NCI-H2227 treated with DMSO at 0.1 percent for 48 hours (cell line): ENCODE measurements around the gene NNAT.
A peak's percentile ranks its signal among the peaks of the same experiment; 100 is the strongest.
"Not testable (repeated sequence)": the region's sequence is repeated elsewhere in the genome, so short reads cannot be mapped to it uniquely, and the experiment has no call there.

Experiments
- DNase-seq: peaks from one replicate; lab custom pipeline; 2025; lab: John Stamatoyannopoulos, UW

The NNAT gene, protein sequence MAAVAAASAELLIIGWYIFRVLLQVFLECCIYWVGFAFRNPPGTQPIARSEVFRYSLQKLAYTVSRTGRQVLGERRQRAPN

DNA sequence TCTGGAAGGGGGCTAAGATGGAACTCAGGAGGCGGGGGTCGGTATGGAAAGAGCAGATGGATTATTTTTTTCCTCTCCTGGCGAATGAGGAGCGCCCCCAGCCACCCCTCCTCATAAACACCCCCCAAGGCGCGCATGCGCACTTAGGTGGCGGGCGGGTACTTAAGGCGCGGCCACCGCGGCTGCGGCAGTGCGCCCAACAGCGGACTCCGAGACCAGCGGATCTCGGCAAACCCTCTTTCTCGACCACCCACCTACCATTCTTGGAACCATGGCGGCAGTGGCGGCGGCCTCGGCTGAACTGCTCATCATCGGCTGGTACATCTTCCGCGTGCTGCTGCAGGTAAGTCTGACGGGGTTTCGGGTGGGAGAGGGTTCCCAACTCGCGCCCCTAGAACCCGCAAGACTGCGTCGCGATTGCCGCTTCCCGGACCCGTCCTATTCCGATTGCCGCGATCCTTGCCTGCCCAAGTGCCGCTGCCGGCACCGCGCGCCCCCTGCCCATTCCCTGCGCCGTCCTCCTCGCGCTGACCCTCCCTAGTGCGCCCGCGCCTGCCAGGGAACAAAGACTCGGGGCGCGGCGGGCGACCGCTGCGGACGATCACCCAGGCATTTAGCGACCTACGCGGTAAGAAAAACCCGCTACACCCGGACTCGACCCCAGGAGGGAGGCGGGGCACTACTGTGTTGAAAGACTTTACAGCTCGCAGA lies at the start of gene NNAT:
Gene NNAT, plus strand, starts transcription at position 190 of the 711 bp plus-strand sequence. Its CDS starts 82 bp downstream, at position 272.
- peak; percentile 20 for DNase-seq

DNA sequence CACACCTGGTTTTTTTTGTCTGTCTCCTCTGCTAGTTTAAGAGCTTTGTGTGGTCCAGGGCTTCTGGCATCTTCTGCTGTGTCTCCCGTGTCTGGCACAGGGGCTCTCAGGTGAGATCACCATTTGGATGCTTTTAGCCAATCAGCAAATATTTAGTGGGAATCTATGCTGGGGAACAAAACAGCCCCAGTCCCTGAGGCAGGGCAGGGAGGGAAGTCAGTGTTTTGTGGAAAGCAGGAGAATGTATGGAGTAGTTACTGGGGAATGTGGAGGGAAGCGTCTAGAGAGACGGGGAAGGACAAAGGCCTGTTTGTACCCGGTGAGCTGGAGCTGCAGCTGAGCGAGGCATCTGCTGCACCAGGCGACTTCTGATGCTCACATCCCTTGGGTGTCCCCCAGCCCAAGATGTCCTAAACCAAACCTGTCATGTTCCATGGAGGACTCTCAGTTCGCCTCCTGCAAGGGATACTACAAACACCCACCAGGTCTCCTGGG lies 49.3 kb upstream of the NNAT start:
- DNase-seq, result no peak

DNA sequence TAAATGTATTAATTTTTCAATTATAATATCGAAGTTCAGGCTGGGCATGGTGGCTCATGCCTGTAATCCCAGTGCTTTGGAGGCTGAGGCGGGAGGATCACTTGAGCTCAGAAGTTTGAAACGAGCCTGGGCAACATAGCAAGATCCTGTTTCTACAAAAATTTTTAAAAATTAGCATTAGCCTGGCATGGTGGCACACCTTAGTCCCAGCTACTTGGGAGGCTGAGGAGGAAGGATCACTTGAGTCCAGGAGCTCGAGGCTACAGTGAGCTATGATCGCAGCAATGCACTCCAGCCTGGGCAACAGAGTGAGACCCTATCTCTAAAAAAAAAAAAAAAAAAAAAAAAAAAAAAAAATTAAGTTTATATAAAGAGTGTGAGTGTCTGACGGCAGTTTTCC lies 48.6 kb upstream of the NNAT start:
- not testable (repeated sequence) for DNase-seq

DNA sequence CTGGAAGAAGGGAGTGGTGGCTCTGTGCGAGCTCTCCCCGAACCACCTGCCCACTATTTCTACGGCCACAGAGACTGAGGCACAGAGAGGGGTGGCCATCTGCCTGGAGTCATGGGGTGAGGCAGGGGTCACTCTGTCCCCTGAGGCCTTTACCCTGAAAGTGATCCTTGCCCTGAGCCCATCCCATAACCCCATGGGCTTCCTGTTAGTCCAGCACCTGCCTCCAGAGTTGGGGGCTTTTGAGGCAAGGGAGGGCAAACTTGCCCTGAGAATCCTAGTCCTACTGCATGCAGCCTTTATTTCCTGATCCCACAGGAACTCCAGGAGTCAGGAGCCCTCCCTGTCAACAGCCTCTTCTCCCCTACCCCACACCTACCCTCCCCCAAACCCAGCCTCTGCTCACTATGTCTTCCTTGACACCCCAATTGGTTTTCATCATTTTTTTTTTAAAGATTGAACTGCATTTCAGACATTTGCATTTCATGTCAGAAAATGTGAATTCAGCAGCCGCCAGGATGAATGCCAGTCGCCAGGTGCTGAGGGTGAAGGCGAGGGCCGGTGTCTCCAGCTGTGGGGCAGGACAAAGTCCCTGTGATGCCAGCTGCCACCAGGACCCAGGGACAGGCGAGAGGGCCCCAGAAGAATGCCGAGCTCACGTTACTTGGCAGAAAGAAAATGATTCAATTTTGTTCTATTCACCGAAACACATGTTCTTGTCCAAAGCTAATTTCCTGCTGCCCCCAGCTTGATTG lies 47.6 kb upstream of the NNAT start:
- DNase-seq, result no peak

DNA sequence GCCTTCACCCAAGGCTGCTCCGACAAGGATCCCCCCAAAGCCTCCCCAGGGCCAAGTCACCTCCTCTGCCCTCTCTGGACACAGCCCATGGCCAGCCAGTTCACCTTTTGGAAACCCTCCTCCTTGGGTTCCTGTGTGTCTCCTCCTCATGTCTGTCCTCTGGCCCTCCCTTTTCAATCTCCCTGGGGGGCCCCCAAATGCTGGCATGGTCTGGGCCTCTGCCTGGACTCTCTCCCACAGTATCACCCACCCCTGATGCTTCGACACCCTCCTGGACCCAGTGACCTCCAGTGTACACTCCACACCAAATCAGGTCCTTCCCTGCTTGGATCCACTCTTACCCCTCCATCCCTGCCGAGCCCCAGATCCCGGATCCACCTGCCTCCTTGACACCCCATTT lies 46.7 kb upstream of the NNAT start:
- no peak for DNase-seq

DNA sequence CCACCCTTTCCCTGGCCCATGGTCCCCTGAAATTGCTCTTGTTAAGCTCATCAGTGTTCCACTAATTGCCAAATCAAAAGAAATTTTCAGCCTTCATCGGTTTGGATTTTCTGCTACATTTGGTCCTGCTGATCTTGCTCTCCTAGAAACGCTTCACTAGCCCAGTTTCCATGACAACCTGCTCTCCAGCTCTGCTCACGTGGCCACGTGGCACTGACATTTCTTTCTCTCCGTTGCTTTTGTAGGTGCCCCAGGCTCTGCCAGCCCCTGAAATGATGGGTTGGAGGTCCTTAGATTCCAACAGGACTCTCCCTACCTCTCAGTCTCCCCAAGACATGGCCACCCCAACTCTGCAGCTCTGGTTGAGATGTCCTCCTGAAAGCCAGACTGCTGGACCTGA lies 45.8 kb upstream of the NNAT start:
- DNase-seq, result peak; percentile 18

DNA sequence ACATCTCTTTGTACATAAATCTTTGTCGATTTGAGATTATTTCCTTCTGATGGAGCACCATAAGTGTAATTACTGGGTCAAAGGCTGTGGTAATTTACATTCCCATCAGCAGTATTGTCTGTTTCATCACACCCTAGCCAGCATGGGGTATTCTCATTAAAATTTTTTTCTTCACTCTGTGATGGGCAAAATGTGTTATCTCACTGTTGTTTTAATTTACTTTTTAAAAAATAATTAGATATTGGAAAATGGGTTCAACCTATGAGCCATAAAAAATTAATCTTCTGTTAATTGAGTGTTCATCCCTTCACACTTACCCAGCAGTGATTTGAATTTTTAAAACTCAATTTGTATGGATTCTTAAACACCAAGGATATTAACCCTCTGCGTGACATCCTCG lies 44.0 kb upstream of the NNAT start:
- DNase-seq, result no peak

DNA sequence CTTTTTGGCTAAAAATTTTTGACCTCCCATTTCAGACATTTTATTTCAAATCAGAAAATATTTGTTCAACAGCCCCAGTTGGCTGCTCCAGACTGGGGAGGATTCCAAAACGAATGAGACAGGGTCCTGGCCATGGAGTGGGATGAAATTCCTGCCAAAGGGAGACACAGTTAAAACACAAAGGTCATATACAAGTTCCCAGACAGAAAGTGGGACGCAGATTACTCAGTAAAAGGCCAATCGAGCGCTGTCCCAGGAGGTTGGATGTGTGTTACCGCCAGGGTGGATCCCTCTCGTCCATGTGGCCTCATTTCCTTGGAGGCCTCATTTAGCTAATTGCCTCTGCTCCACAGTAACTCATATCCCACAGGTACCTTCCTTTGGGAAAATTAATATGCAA lies 41.8 kb upstream of the NNAT start:
- no peak for DNase-seq

DNA sequence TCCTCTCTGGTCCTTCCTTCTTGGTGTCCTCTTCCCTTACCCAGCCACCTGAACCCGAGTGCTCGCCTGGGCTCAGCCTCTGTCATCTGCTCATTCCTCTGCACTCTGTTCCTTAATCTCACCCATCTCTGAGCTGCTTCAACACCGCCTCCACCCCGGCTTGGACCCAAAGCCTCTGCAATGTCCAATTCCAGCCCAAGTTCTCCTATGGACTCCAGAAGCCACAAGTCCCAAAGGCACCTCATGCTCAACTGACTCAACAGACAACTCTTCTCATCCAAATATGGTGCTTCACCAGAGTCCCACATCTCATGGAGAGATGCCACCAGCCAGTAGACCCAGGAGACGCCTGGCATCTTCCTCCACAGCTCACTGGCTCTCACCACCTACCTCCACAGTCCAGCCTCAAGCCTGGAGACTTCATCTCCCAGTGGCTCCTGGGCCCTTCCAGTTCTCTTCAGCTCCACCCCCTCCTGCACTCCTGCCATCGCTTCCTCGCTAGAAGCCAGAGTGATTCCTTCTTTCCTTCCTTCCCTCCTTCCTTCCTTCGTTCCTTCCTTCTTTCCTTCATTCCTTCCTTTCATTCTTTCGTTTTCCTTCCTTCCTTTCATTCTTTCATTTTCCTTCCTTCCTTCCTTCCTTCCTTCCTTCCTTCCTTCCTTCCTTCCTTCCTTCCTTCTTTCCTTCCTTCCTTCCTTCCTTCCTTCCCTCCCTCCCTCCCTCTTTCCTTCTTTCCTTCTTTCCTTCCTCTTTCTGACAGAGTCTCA lies 40.9 kb upstream of the NNAT start:
- no peak for DNase-seq

DNA sequence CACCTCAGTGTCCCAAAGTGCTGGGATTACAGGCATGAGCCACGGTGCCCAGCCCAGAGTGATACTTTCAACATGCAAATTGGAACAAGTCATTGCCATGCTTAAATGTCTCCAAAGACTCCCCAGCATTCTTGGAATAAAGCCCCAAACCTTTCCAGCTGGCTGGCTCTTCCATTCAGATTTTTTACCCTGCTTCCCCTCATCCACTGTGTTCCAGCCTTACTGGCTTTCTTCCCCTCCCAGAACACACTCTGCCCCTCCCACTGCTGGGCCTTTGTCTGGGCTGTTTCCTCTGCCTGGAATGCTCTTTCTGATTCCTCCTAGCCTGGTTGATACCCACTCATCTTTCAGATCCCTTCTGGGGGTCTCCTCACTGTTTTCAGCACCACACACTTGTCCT lies 40.1 kb upstream of the NNAT start:
- DNase-seq, result no peak

DNA sequence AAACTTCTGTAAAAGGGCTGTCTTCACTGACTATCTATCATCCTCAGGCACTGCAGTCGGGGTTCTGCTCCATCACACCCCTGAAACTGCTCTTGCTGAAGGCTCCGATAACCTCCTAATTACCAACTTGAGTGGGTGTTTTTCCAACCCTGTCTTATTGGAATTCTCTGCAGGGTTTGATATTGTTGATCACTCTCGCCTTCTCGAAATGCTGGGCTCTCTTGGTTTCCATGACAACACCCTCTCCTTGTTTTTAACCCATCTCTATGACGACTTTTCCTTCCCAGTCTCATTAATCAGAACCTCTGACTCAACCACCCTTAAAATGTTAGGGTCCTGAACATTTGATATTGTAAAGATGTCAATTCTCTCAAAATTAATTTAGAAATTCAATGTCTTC lies 39.4 kb upstream of the NNAT start:
- no peak for DNase-seq

DNA sequence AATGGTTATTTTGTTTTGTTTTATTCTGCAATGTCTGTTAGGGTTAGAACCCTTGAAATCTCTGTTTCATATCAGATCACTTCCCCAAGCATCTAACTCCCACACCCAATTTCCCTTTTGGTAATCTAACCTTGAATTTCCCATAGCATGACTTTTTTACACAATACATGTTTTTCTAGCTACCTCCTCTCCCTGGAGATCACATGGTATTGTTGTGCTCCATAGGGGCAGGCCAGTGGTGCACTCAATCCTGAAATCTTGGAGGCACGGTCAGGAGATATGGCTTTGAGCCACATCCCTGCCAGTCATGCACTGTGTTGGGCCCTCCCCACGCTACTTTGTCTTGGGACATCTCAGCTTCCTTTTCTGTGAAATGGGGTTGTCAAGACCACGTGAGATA lies 36.7 kb upstream of the NNAT start:
- DNase-seq, result no peak

DNA sequence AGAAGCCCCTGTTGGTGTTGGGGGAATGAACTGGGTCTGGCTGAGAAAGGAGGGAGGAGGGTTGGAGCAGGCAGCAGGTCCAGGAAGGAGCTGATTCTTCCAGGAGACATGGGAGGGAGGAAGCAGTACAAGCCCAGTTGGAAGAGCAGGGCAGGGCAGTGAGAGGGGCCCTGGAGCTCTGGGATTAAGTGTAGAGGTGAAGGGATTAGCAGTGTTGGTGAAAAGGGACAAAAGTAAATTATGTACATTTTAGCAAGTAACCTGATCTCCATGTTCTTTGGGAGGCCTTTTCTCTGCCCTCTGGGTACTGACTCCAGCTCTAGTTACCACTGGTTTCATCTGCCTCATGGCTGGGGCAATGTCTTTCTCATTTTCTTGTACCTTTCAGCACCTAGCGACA lies 34.8 kb upstream of the NNAT start:
- not testable (repeated sequence) for DNase-seq

DNA sequence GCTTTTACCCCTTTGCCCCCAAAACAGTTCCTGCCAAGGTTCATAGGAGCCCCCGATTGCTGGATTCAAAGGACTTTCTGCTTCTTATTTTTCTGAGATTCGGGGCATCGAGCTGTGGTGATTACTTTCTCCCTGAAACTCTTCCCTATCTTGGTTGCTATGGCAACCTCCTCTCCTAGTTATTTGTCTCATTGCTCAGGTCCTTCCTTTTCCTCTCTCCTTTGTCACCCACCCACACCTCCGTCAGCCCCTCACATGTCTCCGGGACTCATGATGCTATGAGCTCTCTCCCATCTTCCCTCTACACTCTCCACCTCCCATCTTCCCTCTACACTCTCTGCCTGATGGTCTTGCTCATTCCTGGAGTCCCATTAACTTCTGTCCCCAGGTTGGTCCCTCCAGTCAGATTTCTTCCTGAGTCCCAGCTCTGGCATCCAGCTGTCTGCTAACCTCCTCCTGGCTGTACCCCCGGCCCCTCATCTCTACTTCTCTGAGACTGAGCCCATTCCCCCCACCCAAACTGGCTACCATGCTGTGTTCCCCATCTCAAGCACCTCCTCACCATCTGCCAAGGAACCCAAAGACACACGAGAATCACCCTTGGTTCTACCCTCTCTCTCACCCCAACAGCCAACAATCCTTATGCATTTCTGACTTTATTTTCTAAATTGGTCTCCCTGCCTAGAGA lies 30.2 kb upstream of the NNAT start:
- DNase-seq, result no peak

DNA sequence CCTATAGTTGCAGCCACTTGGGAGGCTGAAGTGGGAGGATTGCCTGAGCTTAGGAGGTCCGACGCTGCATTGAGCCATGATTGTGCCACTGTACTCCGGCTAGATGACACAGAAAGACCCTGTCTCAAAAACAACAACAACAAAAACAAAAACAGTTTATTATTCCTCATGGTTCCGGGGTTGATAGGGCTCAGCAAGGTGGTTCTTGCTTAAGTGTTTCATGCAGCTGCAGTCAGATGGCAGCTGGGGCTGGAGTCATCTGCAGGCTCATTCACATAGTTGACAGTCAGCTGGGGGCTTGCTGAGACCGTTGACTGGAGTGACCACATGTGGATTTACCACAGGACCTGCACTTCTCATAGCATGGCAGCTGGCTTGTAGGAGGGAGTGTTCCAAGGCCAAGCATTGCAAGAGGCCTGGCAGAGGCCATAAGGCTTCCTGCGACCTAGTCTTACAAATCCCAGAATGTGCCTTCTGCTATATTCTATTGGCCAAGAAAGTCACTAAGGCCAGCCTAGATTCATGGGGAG lies 28.9 kb upstream of the NNAT start:
- DNase-seq, result no peak

DNA sequence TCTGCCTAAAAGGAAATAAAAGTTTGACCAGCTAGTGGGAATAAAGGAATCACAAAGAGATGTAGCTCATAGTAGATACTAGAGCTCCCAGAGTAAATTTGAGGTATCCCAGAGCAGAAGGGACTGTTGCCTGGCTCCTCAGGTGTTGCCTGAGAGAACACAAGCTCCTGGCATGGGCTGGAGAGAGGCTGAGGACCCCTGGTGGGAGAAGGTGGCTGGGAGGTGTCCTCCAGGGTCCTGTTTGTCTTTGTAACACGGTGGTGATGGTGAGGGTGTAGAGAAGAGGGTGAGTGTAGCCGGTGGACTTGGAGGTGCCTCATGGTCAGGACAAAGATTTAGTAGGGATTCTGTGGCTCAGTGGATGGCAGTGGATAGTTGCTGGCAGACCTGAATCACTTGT lies 28.1 kb upstream of the NNAT start:
- no peak for DNase-seq

DNA sequence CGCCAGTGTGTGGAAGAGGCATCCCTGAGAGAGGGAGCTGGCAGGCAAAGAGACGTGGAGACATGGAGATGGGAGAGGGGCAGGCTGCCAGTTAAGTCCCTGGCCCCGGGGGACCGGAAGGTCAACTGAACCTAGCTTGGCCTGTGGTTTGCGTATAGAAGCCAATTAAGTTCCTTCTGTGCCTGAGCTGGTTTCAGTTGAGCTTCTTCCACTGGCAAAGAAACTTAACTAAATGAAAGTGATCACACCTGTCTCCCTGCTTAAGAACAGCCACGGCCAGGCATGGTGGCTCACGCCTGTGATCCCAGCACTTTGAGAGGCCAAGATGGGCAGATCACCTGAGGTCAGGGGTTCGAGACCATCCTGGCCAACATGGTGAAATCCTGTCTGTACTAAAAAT lies 26.7 kb upstream of the NNAT start:
- no peak for DNase-seq

DNA sequence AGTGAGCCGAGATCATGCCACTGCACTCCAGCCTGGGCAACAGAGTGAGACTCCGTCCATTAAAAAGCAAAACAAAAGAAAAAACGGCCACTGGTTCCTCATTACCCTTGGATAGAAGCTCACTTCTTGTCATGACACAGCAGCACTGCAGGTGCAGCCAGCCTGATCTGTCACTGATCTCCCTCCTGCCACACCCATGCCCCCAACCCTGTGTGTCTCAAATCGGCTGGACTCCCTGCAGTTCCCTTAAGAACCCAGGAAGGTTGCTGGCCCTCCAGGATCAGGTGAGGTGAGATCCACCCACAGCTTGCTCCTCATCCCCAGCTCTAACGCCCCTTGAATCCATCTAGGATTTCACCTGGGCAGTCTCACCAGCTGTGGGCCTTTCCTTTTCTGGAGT lies 26.3 kb upstream of the NNAT start:
- DNase-seq, result no peak

DNA sequence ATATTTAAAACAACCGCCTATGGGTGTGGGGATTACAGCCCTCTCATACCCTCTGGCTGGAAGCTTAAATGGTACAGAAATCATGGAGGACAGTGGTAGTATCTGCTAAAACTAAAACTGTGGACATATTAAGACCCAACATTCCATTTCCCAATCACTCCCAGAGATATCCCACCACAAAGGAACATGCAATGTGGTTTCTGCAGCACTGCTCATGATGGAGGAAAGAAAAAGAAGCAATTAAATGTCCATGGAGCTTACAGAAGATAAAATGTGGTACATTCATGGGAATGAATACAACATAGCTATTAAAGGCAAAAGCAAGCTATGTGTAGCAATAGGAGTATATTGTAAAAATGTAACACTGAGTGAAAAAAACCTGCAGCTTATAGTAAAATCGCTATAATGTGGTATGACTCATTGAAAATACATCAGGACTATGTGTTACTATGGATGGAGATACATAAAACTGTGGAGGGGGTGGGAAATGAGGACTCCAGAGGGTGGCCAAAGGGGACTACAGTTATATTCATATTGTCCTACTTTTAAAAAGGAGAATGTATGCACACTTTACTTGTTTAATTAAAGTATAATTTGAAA lies 22.9 kb upstream of the NNAT start:
- no peak for DNase-seq

DNA sequence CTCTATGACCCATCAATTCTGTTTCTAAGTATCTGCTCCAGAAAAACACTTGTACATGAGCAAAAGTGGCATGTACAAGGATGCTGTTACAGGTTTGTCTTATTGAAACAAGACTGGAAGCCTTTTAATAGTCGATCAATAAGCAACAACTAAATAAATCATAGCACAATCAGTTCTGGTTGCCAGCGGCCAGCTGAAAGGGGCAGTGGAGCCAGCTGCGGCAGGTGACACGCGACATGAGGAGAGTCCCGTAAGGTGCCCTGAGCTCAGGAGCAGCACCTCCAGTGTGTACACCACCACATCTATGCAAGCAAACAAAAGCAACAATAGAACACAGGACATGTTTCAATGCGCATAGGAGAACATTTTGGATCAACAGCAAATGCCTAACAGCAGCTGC lies 20.7 kb upstream of the NNAT start:
- no peak for DNase-seq

DNA sequence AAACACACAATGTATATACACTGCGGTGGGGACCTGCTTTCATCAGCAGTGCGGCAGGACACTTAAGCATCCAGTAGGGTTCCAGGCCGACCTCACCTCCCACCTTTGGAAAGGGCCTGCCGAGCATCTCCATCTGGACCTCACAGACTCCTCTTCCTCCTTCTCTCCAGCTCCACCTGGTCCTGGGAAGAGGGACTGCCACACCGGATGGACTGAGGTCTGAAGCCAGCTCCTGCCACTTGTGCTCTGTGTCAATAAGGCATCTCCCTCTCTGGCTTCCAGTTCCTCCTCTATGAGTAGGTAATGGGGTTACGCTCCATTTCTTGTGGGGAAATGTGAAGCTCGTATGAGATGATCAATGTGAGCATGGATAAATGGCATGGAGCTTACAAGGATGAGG lies 19.1 kb upstream of the NNAT start:
- no peak for DNase-seq
